HG02623 (cell line): Measurements from ENCODE around the gene TMOD1.

Experiments used
- ATAC-seq: cut with Tn5 transposase; IDR thresholded peaks from one replicate; pipeline ENCODE4 v1.9.1; 2021; ENCODE audit warnings: moderate library complexity; ENCODE audit not compliant: unreplicated experiment

Gene TMOD1

DNA sequence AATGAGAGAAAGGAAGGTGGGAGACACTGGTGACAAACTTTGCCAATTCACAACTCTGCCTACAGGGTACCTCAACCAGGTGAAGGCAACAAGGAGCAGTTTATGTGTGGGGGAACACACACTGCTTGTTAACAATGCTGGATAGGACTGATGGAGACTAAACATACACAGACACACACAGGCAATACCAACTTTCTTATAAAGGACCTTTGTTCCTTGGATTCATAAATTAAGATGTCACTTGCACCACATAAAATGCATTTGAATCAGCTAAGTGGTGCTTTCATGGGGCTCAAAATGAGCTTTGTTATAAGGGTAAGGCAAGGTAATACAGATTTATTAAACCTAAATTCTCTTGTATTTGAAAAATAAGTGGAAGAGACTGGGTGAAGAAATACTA is 127.7 kb downstream of the TMOD1 start:
- ATAC-seq: no peak

DNA sequence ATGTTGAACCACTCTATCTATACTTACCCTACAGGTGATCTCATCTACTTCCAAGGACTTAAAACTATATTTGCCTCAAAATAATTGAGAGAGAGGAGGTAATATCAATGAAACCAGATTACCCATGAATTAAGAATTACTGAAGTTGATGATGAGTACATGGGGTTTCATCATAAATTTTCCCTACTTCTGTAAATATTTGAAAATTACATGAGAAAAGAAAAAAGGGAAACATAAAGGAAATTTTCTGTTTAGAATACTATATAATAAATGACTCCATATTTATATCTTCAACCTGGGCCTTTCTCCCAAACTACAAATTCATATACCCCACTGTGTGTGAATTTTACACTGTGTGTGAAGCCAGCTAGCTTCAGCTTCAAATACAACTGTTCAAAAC is 129.1 kb downstream of the TMOD1 start:
- ATAC-seq: no peak

- ATAC-seq: peak; percentile 6
Measured at GRCh38 chr9:97632248-97632984, 130.9 kb downstream of the TMOD1 start.

DNA sequence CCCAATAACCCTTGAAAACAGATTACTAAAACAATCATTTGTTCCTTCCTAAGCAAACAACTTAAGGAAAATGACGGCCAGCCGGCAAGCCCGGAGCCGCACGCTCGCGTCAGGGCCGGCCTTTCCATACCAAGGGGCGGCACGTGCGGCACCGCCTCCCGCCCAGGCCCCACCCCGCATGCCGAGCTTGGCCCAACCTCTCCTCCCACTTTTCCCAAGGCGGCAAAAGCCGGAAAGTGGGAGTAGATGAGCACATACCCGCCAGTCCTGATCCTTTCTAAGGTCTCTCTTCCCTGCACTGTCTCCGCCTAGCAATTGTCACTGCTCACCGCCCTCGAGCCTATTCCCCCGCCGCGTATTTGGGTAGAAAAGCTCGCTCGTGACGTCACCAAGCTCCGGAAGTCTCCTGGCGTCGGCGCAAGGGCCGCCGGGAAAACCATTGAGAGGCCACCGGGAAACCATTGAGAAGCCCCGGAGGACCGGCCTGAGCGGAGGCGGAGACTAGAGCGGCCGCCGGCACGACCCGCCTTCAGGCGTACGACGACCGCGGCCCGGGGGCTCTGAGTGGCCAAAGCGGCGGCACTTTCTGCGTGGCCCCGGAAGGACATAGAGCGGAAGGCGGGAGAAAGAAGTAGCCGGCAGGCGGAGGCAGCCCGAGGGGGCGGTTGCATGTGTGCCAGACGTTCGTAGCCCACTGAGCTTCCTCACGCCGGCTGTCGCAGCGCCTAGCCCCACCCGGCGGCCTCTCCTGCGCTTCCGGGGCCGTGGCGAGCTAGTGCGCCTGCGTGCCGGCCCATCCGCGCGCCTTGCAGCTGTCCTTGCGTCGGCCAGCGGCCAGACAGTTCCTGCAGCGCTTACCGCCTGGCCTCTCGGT is 131.8 kb downstream of the TMOD1 start, which contains the start of the genes NCBP1 and TSTD2:
Gene NCBP1 (plus strand): TSS at position 837 of the 874 bp plus-strand sequence. CDS start 61 bp downstream, outside the sequence.
Gene TSTD2 (minus strand): TSS at position 384 of the 874 bp plus-strand sequence. CDS start 5,806 bp downstream, outside the sequence.
- ATAC-seq: peak; percentile 86

- peak; percentile 0 for ATAC-seq
Measured at GRCh38 chr9:97633859-97634490, 132.5 kb downstream of the TMOD1 start.

GRCh38 chr9:97635026-97635425 is 133.6 kb downstream of the TMOD1 start:
- ATAC-seq: no peak

DNA sequence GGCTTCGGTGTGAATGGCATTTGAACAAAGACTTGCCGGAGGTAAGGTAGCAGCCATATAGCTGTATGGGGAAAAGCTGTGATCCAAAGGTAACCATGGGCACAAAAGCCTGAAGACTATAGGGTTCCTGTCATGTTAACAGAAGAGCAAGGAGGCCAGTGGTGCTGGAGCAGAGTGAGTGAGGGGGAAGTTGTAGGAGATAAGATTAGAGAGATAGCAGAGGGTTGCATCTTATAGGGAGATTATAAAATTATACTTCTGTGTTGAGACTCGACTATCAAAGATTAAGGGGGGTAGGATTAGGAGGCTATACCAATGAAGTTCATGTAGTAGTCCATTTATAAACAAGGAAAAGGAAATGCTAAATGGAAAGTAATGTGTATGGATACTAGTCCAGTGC is 135.4 kb downstream of the TMOD1 start:
- no peak for ATAC-seq

DNA sequence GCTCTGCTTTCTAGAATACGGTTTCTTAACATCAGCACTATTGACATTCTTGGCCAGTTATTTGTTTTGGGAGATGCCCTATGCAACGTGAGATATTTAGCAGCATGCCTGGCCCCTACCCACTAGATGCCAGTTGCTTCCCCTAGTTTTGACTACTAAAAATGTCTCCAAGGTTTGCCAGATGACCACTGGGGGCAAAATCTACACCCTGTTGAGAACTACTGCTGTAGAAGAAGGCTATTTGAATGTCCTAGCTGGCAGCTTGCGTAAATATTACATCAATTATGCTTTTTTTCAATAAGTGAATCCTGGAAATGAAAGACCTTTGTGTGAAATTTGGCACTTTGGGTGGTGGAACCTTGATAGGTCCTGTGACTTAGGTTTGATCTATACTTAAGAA is 137.2 kb downstream of the TMOD1 start:
- ATAC-seq: no peak

DNA sequence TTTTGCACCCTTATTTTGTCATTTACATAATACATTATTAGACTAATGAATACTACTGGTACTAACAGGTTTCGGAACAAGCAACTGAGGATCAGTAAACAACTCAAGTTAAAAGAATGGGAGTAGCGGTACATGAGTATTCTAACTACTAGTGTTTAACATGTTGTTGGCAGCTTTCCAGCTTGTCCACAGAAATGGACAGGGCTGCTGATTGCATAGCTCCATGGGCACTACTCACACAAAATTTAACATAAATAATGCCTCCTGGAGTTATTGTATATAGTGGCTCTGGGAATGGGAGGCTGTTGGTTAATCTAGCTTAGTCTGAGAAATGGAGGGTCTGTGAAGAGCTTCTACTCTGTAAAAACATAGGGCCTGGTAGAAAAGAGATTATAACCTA is 138.9 kb downstream of the TMOD1 start:
- ATAC-seq: no peak

DNA sequence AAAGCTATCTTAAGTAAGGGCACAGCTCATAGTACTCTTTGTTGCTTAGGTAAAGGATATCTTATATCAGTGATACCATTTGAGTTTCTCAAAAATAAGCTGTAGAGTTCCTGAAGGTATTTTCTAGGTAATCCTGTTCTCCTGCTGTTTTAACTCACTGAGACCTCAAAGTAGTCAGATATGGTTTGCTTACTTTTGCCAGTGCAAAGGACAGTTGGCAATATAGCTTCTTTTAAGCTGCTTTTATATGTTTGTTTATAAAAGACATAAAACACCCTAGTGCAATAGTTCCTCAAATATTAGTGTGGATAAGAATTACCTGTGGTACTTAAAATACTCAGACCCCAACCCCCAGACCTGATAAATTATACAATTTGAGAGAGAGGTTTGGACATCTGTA is 144.3 kb downstream of the TMOD1 start:
- ATAC-seq: no peak

- ATAC-seq: no peak
Measured at GRCh38 chr9:97647996-97648395, 146.5 kb downstream of the TMOD1 start.
